ENCODE measurements around the gene DPY19L1.
"Not testable (repeated sequence)": the region's sequence is repeated elsewhere in the genome, so short reads cannot be mapped to it uniquely, and the experiment has no call there.

DPY19L1 gene

DNA sequence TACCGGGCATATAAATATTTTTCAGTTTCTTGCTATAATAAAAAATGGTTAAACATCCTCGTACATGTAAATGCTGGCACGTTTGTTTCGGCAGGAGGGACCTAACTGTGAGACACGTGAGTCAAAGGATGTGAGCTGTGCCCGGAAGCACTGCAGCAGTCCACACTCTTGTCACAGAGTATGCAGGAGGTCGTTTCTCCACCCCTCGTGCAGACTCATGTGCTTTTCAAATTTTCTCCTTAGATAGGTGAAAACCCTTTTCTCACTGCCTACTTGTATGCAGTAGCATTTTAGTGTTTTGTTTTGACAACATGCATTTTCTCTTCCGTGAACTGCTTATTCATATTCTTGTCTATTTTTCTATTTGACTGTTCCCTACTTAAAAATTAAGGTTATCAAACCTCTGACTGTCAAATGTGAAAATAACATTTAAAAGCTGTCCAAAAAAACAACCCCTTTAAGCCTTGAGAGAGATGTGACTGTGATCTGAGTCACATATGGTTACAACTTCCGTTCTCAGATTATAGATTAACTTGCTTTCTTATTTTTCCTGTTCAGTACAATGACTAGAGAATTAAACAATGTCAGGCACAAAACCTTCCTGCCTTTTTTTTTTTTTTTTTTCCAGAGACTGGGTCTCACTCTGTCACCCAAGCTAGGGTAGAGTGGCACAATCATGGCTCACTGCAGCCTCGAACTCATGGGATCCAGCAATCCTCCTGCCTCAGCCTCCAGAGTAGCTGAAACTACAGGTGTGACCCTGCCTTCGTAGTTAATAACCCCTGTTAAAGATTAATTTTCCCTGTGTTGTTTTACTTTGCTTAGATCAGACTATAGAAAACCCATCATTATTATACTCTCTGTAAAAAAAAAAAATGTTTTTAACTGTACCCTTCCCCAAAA lies 45.1 kb downstream of the DPY19L1 start:
- DNase-seq (ENCODE audit: low read depth in 2 of 2): peak in 1 of 2 donors; percentile 6

DNA sequence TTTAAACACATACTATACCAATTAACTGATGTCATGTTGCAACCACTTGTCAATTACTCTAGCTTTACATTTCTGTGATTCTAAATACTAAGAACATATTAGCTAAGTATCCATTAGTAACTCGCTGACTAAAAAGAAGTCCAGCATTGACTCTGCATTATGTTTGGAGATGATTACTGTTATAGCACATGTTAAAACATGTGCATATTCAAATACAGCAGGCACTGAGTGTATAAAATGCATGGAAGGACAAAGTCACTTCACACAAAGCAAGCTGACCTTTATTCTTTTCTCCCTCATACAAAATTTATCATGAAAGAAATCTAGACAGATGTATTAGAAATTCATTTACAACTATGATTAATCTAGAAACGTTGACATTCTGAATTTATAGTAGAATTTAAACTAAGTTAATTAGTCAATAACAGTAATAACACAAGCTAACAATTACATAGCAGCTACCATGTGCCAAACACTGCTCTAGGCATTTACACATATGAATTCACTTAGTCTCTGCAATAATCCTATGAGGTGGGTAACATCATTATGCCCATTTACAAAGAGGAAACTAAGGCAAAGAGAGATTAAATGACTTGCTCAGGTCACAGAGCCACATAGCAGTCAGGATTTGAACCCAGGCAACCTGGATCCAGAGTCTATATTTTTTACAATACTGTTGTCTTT lies 48.7 kb downstream of the DPY19L1 start:
- DNase-seq (ENCODE audit: low read depth in 2 of 2): not testable (repeated sequence)

GRCh38 chr7:34985155-34985554 lies 52.1 kb downstream of the DPY19L1 start:
- not testable (repeated sequence) for DNase-seq (ENCODE audit: low read depth in 2 of 2)

DNA sequence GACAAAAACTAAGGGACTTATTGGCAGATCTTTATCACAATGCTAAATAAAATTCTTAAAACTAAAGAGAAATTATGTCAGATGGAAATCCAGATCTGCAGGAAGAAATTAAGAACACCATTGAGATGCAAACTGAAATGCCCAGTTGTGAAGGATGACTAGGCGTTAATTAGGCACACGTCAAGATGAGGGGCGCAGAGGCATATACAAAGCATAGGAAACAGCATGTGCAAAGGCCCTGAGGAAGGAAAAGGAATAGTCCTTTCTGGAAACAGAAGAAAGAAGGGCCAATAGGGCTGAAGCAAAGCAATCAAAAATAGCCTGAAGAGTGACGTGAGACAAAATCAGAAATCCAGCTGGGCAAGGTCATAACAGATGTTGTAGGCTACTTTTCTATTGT lies 53.1 kb downstream of the DPY19L1 start:
- not testable (repeated sequence) for DNase-seq (ENCODE audit: low read depth in 2 of 2)

- DNase-seq (ENCODE audit: low read depth in 2 of 2): no peak
These were observed 54.8 kb downstream of the DPY19L1 start for GRCh38 chr7:34982371-34983019.

DNA sequence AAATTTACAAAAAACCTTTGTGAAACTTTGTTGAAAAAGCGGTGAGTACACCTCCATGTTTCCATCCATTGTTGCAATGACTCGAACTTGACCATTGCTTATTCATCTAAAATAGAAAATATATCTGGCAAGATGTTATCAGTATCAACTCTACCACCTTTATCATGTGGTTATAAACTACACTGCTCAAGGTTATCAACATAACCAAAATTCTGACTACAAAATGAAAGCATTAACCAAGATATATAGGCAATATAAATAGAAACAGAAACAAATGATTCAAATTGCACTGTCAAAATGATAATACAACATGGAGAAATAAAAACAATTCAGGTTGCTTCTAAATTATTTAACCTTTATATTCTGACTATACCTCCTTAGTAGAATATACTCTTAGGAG lies 58.2 kb downstream of the DPY19L1 start:
- not testable (repeated sequence) for DNase-seq (ENCODE audit: low read depth in 2 of 2)

DNA sequence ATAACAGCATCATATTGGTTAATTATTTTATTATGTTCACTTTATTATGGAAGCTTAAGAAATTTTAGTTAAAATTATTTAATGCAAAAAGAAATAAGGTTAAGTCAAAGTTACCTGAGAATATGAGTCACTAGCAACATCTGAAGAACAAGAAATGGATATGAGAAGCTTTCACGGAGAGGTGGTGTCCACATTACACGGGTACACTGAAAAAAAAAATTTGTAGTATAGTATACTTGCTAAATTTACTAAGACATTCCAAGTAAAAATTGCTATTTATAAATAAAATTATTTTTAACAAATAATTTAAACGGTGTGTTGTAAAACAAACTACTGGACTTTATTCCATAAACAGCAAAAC lies 63.9 kb downstream of the DPY19L1 start:
- no peak for DNase-seq (ENCODE audit: low read depth in 2 of 2)

DNA sequence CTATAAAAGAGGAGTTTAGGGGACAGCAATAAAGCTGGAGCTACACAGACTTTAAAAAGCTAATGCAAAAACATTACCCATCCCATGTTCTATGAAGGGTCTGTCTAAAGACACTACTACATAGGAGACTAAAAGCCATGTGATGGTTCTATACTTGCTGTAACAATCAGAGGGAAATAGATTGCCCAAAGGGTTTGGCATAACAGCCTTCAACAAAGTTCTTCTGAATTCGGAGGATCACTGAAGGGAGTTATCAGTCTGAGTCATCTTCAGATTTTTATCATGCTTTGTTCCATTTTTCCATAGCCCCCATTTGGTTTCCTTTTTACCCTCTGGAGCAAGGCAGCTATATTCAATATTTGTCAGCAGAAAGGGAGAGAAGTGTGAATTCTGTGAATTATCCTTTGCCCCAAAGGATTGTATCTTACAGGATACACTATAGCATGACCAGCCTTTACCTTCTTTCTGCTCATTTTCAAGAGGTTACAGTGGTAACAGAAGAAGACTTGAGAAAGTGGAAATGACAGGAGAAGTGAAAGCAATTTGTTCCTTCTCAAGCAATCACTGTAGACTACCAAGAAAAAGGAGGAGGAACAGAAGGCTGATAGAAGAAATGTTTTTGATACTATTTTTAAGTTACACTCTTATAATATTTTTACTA lies 64.4 kb downstream of the DPY19L1 start:
- DNase-seq (ENCODE audit: low read depth in 2 of 2): not testable (repeated sequence)

GRCh38 chr7:34967818-34968217 lies 69.5 kb downstream of the DPY19L1 start:
- DNase-seq (ENCODE audit: low read depth in 2 of 2): not testable (repeated sequence)

- DNase-seq (ENCODE audit: low read depth in 2 of 2): not testable (repeated sequence)
These were observed 70.8 kb downstream of the DPY19L1 start for GRCh38 chr7:34966504-34966903.

DNA sequence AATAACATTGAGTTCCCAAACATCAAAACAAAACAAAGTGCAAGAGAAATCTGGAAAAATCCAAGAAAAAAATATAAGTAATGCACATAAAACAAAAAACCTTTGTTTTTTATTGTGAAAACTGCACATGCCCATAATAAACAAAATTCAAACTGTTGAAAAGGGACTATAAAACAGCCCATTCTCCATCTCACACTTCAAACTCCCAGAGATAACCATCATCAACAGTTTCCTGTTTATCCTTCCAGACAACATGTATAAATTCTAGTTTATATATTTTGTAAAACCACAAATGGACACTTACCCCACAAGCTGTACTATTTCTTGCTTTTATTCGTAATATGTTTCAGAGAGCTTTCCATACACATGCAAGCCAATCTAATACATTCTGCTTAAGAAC lies 79.3 kb downstream of the DPY19L1 start:
- no peak for DNase-seq (ENCODE audit: low read depth in 2 of 2)

GRCh38 chr7:34952822-34953221 lies 84.5 kb downstream of the DPY19L1 start:
- DNase-seq (ENCODE audit: low read depth in 2 of 2): no peak

- no peak for DNase-seq (ENCODE audit: low read depth in 2 of 2)
These were observed 87.9 kb downstream of the DPY19L1 start for GRCh38 chr7:34949361-34949760.

DNA sequence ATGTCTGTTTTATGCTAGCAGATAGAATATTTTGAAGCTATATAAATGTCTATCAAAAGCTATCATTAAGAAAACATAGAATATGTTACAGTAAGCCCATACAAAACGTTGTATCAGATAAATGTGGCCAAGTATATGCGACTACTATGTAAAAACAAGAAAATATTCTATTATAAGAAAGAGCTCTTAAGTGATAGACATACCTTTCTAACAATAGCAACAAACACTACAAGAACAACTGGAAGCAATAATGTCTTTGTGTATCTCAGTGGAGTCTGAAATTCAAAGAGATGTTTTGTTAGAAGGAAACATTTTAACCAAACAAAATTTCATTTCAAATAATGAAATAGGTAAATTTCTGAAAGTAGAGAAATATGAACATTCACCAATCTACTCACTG lies 89.9 kb downstream of the DPY19L1 start:
- DNase-seq (ENCODE audit: low read depth in 2 of 2): not testable (repeated sequence)

- no peak for DNase-seq (ENCODE audit: low read depth in 2 of 2)
These were observed 90.8 kb downstream of the DPY19L1 start for GRCh38 chr7:34946486-34946885.

GRCh38 chr7:34945894-34946477 lies 91.3 kb downstream of the DPY19L1 start:
- not testable (repeated sequence) for DNase-seq (ENCODE audit: low read depth in 2 of 2)

DNA sequence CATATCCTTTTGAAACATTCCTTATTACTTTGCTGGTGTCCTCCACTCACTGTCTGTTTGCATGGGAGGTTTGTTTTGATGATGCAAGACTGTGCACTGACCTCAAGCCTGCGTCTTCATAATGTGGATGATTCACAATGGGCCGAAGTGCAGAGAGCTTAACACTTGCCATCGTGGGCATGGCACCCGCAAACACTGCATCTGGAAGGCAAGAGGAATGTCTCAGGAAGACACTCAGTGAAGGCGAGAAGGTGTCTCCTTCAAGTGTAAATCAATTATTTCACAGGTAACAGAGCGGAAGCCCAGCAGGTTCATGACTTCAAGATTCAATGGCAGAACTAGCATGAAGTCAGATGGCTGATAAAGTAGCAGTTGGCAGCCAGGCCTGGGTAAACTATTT lies 98.1 kb downstream of the DPY19L1 start:
- no peak for DNase-seq (ENCODE audit: low read depth in 2 of 2)

DNA sequence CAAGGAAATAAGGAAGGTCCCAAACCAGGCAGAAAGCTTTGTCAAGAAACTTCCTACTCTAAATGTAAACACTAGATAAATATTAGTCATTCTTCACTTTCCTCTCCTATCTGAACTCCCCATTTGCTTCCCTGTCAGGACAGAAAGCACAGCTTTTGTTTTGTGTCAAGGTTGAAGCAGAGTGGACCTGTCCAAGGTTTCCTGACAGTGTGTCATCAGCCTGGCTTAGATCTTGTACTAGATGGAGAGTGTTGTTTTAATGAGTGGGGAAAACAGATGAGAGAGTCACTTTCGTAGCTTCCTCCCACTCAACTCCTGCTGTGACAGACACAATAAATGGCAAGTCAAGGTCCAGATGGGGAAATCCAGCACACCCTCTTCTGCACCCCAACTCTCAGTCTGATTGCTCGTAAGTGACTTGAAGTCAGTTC lies 101.5 kb downstream of the DPY19L1 start:
- not testable (repeated sequence) for DNase-seq (ENCODE audit: low read depth in 2 of 2)

DNA sequence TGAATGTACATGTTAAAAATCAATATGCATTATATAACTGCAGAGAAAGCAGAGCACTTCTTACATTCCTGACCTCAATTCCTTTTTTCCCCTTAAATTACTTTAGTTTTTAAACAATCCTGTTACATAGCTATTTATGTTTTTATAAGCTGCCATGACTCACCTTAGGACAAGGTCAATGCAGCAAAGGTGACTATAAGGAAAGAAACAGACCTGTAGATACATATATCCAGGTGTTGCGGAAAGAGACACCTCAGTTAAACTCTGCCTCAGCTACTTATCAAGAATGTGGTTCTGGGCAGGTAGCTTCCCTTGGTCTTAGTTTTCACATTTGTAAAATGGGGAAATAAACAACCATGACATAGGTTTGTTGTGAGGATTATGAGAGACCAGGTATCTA lies 105.5 kb downstream of the DPY19L1 start:
- DNase-seq (ENCODE audit: low read depth in 2 of 2): no peak

DNA sequence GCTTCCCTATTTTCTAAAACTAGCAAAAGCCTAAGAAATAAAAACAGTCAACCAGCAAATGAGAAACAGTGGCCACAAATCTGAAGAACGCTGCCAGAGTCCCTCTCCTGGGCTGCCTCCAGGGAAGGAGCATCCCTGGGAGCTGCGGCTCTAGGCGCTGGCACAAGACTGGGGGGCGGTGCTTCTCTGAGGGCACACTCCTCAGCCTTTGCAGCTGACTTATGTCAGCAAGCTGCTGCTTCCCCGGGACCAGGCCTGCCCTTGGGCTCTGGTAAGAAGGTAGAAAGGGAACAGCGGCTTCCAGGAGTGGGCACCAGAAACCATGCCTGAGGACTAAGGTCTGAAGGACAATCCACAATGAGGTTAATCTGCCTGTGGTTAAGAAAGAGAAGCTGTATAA lies 107.5 kb downstream of the DPY19L1 start:
- not testable (repeated sequence) for DNase-seq (ENCODE audit: low read depth in 2 of 2)

GRCh38 chr7:34928560-34928959 lies 108.7 kb downstream of the DPY19L1 start:
- no peak for DNase-seq (ENCODE audit: low read depth in 2 of 2)

DNA sequence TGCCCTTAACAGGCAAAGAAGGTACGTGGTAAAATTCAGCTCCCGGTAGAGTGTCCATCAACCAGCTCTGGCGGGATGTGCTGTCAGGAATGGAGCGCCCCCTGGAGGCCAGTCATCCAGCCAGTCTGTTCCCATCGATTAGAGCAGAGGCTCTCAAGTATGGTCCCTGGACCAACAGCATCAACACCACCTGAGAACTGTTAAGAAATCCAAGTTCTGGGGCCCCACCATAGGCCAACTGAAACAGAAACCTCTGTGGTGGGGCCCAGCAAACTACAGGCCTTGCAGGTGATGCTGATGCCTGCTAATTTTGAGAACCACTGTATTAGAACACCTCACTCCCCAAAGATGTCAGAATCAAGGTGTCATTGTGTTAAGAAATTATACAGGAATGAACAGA lies 109.2 kb downstream of the DPY19L1 start:
- DNase-seq (ENCODE audit: low read depth in 2 of 2): peak in 1 of 2 donors; percentile 17

All from stimulated activated CD4-positive, alpha-beta T cell treated with anti-CD3 and anti-CD28 coated beads, Interleukin-1b, Interleukin-23, amount 100 ng/mL, for 1 hour (primary cell).